Sigmoid colon (tissue), 4 donors: ENCODE measurements around the gene HNRNPU.

Experiments used
- EP300 ChIP-seq, 4 donors: sonication (generic); formaldehyde crosslinking; IDR thresholded peaks; one replicate each; pipeline ENCODE4 v1.6.1; 2017; ENCODE audit warnings: antibody characterized with exemption in 4 of 4
- POLR2A ChIP-seq, 2 donors: fragments of 450-650 bp; IDR thresholded peaks; one replicate each; pipeline ENCODE4 v1.6.1; 2016; ENCODE audit warnings: antibody characterized with exemption in 2 of 2, mild to moderate bottlenecking in 2 of 2, moderate library complexity in 2 of 2
- POLR2AphosphoS5 ChIP-seq, 4 donors: sonication (generic); formaldehyde crosslinking; IDR thresholded peaks; one replicate each; pipeline ENCODE4 v1.6.1; 2017; ENCODE audit warnings: antibody characterized with exemption in 4 of 4
- TF ChIP-seq, protein P1 (sequence below), 4 experiments: fragments of 450-650 bp in 3 of 4; fragments of 200-600 bp in 1 of 4; IDR thresholded peaks; one replicate each; pipeline ENCODE4 v1.5.1; 2016 to 2019; ENCODE audit warnings: antibody characterized with exemption in 4 of 4, mild to moderate bottlenecking in 3 of 4, moderate library complexity in 2 of 4

DNA sequence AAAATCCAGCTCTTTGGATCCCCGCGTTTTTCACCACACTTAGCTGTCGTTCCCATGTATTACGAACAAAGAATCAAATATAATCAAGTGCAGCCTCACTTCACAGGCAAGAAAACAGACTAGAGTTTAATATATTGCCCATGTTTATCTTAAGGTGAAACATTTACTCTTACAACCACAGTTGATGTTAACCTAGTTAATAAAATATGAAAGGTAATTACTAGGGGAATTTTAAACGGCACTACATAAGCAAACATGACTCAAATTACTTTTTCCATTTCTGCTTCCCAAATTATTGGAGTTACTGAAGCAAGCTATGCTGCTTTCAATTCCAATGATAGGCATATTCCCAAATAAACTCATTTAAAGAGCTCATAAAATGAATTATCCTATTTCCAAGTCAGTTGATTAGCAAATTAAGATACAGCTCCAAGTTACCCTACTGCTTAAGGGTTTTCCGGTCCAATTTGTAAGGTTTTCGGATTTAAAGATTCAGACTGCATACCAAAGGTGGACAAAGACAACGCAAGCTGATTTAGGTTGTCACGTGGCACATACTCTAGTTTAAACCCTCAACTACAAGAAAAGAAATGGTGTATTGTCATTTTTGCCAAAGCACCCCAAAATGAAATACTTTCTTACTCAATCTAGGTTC, 22.9 kb downstream of the HNRNPU start:
- TF ChIP-seq, protein P1, sequence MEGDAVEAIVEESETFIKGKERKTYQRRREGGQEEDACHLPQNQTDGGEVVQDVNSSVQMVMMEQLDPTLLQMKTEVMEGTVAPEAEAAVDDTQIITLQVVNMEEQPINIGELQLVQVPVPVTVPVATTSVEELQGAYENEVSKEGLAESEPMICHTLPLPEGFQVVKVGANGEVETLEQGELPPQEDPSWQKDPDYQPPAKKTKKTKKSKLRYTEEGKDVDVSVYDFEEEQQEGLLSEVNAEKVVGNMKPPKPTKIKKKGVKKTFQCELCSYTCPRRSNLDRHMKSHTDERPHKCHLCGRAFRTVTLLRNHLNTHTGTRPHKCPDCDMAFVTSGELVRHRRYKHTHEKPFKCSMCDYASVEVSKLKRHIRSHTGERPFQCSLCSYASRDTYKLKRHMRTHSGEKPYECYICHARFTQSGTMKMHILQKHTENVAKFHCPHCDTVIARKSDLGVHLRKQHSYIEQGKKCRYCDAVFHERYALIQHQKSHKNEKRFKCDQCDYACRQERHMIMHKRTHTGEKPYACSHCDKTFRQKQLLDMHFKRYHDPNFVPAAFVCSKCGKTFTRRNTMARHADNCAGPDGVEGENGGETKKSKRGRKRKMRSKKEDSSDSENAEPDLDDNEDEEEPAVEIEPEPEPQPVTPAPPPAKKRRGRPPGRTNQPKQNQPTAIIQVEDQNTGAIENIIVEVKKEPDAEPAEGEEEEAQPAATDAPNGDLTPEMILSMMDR (IDR thresholded peaks at IDR 0.05): no peak
- TF ChIP-seq POLR2A (IDR thresholded peaks at IDR 0.05): no peak
- no peak for TF ChIP-seq EP300 (IDR thresholded peaks at IDR 0.05)
- no peak for TF ChIP-seq POLR2AphosphoS5 (IDR thresholded peaks at IDR 0.05)
